ENCODE results near the gene ATG14.

DNA sequence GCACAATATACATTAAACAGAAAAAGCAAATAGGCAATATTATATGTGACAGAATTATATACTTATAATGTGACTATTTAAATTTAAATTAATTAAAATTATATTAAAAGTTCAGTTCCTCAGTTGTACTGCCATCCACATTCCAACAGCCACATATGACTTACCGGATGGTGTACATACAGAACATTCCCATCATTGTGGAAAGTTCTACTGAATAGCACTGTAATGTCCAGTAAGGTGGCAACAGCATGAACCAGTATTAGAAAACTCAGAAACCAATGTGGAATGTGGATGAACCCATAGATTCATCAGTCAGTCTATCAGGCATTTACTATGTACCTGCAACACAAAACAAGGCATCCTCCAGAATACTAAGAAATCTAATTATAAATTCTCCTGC is 12.4 kb downstream of the ATG14 start:
- TF ChIP-seq, protein P1, sequence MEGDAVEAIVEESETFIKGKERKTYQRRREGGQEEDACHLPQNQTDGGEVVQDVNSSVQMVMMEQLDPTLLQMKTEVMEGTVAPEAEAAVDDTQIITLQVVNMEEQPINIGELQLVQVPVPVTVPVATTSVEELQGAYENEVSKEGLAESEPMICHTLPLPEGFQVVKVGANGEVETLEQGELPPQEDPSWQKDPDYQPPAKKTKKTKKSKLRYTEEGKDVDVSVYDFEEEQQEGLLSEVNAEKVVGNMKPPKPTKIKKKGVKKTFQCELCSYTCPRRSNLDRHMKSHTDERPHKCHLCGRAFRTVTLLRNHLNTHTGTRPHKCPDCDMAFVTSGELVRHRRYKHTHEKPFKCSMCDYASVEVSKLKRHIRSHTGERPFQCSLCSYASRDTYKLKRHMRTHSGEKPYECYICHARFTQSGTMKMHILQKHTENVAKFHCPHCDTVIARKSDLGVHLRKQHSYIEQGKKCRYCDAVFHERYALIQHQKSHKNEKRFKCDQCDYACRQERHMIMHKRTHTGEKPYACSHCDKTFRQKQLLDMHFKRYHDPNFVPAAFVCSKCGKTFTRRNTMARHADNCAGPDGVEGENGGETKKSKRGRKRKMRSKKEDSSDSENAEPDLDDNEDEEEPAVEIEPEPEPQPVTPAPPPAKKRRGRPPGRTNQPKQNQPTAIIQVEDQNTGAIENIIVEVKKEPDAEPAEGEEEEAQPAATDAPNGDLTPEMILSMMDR (conservative IDR thresholded peaks at IDR 0.05; ENCODE audit: low read depth in 2 of 2), result no peak
- TF ChIP-seq, protein P2, sequence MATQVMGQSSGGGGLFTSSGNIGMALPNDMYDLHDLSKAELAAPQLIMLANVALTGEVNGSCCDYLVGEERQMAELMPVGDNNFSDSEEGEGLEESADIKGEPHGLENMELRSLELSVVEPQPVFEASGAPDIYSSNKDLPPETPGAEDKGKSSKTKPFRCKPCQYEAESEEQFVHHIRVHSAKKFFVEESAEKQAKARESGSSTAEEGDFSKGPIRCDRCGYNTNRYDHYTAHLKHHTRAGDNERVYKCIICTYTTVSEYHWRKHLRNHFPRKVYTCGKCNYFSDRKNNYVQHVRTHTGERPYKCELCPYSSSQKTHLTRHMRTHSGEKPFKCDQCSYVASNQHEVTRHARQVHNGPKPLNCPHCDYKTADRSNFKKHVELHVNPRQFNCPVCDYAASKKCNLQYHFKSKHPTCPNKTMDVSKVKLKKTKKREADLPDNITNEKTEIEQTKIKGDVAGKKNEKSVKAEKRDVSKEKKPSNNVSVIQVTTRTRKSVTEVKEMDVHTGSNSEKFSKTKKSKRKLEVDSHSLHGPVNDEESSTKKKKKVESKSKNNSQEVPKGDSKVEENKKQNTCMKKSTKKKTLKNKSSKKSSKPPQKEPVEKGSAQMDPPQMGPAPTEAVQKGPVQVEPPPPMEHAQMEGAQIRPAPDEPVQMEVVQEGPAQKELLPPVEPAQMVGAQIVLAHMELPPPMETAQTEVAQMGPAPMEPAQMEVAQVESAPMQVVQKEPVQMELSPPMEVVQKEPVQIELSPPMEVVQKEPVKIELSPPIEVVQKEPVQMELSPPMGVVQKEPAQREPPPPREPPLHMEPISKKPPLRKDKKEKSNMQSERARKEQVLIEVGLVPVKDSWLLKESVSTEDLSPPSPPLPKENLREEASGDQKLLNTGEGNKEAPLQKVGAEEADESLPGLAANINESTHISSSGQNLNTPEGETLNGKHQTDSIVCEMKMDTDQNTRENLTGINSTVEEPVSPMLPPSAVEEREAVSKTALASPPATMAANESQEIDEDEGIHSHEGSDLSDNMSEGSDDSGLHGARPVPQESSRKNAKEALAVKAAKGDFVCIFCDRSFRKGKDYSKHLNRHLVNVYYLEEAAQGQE (IDR thresholded peaks at IDR 0.05; ENCODE audit: unreplicated experiment), result no peak
- TF ChIP-seq EZH2 (IDR thresholded peaks at IDR 0.05; ENCODE audit: low read depth, unreplicated experiment) (no peak), EZH2phosphoT487 (IDR thresholded peaks at IDR 0.05; ENCODE audit: unreplicated experiment) (no peak), POLR2AphosphoS5 (IDR thresholded peaks at IDR 0.05; ENCODE audit: low read depth) (no peak), CREB1 (CRISPR knock-in tag; IDR thresholded peaks at IDR 0.05; ENCODE audit: low read depth) (no peak)
- TF ChIP-seq, protein P3, sequence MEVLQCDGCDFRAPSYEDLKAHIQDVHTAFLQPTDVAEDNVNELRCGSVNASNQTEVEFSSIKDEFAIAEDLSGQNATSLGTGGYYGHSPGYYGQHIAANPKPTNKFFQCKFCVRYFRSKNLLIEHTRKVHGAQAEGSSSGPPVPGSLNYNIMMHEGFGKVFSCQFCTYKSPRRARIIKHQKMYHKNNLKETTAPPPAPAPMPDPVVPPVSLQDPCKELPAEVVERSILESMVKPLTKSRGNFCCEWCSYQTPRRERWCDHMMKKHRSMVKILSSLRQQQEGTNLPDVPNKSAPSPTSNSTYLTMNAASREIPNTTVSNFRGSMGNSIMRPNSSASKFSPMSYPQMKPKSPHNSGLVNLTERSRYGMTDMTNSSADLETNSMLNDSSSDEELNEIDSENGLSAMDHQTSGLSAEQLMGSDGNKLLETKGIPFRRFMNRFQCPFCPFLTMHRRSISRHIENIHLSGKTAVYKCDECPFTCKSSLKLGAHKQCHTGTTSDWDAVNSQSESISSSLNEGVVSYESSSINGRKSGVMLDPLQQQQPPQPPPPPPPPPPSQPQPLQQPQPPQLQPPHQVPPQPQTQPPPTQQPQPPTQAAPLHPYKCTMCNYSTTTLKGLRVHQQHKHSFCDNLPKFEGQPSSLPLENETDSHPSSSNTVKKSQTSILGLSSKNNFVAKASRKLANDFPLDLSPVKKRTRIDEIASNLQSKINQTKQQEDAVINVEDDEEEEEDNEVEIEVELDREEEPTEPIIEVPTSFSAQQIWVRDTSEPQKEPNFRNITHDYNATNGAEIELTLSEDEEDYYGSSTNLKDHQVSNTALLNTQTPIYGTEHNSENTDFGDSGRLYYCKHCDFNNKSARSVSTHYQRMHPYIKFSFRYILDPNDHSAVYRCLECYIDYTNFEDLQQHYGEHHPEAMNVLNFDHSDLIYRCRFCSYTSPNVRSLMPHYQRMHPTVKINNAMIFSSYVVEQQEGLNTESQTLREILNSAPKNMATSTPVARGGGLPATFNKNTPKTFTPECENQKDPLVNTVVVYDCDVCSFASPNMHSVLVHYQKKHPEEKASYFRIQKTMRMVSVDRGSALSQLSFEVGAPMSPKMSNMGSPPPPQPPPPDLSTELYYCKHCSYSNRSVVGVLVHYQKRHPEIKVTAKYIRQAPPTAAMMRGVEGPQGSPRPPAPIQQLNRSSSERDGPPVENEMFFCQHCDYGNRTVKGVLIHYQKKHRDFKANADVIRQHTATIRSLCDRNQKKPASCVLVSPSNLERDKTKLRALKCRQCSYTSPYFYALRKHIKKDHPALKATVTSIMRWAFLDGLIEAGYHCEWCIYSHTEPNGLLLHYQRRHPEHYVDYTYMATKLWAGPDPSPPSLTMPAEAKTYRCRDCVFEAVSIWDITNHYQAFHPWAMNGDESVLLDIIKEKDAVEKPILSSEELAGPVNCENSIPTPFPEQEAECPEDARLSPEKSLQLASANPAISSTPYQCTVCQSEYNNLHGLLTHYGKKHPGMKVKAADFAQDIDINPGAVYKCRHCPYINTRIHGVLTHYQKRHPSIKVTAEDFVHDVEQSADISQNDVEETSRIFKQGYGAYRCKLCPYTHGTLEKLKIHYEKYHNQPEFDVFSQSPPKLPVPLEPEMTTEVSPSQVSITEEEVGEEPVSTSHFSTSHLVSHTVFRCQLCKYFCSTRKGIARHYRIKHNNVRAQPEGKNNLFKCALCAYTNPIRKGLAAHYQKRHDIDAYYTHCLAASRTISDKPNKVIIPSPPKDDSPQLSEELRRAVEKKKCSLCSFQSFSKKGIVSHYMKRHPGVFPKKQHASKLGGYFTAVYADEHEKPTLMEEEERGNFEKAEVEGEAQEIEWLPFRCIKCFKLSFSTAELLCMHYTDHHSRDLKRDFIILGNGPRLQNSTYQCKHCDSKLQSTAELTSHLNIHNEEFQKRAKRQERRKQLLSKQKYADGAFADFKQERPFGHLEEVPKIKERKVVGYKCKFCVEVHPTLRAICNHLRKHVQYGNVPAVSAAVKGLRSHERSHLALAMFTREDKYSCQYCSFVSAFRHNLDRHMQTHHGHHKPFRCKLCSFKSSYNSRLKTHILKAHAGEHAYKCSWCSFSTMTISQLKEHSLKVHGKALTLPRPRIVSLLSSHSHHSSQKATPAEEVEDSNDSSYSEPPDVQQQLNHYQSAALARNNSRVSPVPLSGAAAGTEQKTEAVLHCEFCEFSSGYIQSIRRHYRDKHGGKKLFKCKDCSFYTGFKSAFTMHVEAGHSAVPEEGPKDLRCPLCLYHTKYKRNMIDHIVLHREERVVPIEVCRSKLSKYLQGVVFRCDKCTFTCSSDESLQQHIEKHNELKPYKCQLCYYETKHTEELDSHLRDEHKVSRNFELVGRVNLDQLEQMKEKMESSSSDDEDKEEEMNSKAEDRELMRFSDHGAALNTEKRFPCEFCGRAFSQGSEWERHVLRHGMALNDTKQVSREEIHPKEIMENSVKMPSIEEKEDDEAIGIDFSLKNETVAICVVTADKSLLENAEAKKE (CRISPR knock-in tag; IDR thresholded peaks at IDR 0.05), result no peak

Data from GM23338 (cell line).